ENCODE measurements around the gene HOXB5. TPM values are rescaled to one million over a fixed set of nuclear protein-coding genes. Genes with fewer than 3 reads are reported as not detected.

The HOXB5 gene
- polyA plus RNA-seq, 1 experiment: not detected

DNA sequence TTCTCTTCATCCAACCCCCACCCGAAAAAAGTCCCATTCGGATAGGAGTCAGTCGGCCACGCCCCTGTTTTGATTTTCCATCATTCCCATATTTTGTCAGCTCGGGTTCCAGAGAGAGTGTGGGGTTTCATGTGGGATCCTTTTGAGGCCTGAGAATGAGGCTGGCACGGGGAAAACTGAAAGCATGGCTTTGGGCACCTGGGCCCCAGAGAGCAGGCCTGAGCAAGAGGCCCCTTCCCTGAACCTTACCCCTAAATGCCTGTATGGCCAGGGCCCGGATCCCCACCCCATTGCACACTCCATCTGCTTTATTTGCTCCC lies 10.9 kb downstream of the HOXB5 start:
- ChIA-PET CTCF (interaction anchor here (0.9 to 2.3 kb wide), 5 partner anchors 12 to 275 kb away, joined by 3 to 11 read pairs (median 4); no protein-coding TSS in a partner anchor), POLR2A (no interaction called here)
- DNase-seq (ENCODE audit: low read depth): no peak
- Histone ChIP-seq H3K27me3 (ENCODE audit: control insufficient read depth, insufficient read depth, low read length) (peaks cover 71% of the 10 kb centered on the region), H3K4me3 (ENCODE audit: low read depth, low read length) (no peak overlapping the region), H3K36me3 (ENCODE audit: control insufficient read depth, insufficient read depth, low read length) (no peaks in the 10 kb centered on the region)
- TF ChIP-seq, protein P1, sequence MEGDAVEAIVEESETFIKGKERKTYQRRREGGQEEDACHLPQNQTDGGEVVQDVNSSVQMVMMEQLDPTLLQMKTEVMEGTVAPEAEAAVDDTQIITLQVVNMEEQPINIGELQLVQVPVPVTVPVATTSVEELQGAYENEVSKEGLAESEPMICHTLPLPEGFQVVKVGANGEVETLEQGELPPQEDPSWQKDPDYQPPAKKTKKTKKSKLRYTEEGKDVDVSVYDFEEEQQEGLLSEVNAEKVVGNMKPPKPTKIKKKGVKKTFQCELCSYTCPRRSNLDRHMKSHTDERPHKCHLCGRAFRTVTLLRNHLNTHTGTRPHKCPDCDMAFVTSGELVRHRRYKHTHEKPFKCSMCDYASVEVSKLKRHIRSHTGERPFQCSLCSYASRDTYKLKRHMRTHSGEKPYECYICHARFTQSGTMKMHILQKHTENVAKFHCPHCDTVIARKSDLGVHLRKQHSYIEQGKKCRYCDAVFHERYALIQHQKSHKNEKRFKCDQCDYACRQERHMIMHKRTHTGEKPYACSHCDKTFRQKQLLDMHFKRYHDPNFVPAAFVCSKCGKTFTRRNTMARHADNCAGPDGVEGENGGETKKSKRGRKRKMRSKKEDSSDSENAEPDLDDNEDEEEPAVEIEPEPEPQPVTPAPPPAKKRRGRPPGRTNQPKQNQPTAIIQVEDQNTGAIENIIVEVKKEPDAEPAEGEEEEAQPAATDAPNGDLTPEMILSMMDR (IDR thresholded peaks at IDR 0.05; ENCODE audit: insufficient read depth, low read depth, low read length): no peak

DNA sequence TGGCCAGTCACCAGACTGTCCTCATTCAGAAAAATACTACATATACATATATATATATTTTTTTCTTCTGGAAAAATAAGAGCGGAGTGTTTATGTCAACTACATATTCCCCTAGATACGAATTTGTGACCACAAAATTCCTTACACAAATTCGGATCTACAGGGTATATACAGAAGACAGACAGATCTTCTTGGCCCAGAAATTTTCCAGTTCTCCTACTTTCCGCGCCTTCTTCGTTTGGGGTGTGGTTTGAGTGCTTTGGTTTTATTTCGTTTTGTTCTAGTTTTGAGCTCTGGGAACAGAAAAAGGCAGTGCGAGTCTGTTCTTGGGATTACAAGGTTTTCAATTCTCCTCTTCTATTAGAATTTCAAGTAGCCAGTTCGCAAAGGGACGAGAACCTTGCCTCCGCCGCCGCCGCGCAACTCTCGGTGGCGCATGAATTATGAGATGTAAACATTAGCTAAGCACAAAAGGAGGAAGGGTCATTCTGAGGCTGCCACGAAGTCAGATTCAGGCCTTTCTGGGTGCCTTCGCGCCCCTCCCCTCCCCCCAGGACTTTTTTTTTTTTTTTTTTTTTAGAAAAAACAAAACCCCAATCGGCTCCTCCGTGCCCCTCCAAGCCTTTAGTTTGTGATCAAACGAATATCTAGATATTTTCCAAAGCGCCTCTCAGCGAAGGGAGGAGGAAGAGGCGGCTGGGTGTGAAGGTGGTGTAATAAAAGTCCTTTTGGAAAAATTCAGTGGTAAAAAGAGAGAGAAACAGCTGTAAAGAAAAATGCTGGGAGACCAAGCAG lies 13.6 kb downstream of the HOXB5 start:
- CTCF ChIA-PET: interaction anchor here (0.7 kb wide), 1 partner anchor 244 kb away, joined by 3 read pairs; no protein-coding TSS in a partner anchor
- no peak for DNase-seq (ENCODE audit: low read depth)
- H3K36me3 ChIP-seq (ENCODE audit: control insufficient read depth, insufficient read depth, low read length): no peaks in the 10 kb centered on the region
- peaks cover 70% of the 10 kb centered on the region for H3K27me3 ChIP-seq (ENCODE audit: control insufficient read depth, insufficient read depth, low read length)
- POLR2A ChIA-PET: no interaction called here
- H3K4me3 ChIP-seq (ENCODE audit: low read depth, low read length): no peak overlapping the region
- TF ChIP-seq, protein P1 (IDR thresholded peaks at IDR 0.05; ENCODE audit: insufficient read depth, low read depth, low read length): no peak

DNA sequence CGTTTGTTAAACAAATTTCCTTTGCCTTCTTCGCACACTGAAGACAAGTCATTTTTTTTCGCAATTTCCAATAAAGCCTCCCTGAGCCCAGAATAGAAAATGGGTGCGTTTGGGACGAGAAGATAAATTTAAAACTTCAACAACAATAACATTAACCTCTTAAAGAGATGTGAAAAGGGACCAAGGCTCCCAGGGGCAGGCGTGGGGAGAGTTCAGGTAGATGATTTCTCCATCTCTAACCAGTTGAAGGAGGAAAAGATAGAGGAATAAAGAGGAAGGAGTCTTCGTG lies 14.2 kb downstream of the HOXB5 start:
- Histone ChIP-seq H3K27me3 (ENCODE audit: control insufficient read depth, insufficient read depth, low read length) (peaks cover 73% of the 10 kb centered on the region), H3K4me3 (ENCODE audit: low read depth, low read length) (no peak overlapping the region), H3K36me3 (ENCODE audit: control insufficient read depth, insufficient read depth, low read length) (no peaks in the 10 kb centered on the region)
- POLR2A ChIA-PET: no interaction called here
- TF ChIP-seq, protein P1 (IDR thresholded peaks at IDR 0.05; ENCODE audit: insufficient read depth, low read depth, low read length): no peak
- CTCF ChIA-PET: no interaction called here
- no peak for DNase-seq (ENCODE audit: low read depth)

DNA sequence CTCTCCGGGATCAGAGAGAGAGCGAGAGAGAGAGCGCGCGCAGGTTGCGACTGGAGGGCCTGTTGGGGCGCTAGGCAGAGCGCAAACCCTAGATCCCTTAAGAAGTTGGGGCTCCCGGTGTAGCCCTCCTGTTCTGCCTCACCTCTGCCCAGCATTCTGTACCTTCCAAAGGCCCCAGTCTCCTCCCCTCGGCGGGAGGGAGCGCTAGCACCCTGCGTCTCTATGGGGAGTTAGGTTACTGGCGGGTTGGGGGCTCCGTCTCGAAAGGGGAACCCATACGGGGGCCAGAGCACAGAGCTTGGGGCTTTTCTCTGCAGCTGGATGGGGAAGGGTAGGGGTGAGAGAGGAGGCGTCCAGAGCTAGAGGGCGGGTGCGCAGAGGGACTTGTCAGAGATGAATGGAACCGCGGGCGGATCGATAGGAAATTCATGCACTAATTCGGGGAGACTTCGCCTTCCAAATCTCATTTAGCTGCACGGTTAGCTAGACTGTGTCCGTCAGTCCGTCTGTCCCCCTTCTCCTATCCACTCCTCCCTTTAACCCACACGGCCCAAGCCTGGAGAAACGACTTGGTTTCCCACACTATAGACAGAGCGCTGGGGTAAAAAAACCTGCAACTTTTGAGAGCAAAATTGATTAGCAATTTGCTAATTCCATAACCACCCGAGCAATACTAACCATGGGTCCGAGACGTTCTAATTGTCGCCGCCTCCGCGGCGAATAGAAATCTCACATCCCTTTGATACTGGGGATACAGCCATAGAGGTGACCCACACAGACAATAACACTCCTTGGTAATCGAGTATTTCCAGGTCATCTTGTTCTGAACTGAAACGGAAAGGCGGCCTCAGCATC lies 14.7 kb downstream of the HOXB5 start:
- Histone ChIP-seq H3K27me3 (ENCODE audit: control insufficient read depth, insufficient read depth, low read length) (peaks cover 72% of the 10 kb centered on the region), H3K4me3 (ENCODE audit: low read depth, low read length) (no peak overlapping the region), H3K36me3 (ENCODE audit: control insufficient read depth, insufficient read depth, low read length) (no peaks in the 10 kb centered on the region)
- TF ChIP-seq, protein P1 (IDR thresholded peaks at IDR 0.05; ENCODE audit: insufficient read depth, low read depth, low read length): no peak
- POLR2A ChIA-PET: no interaction called here
- CTCF ChIA-PET: no interaction called here
- DNase-seq (ENCODE audit: low read depth): no peak

DNA sequence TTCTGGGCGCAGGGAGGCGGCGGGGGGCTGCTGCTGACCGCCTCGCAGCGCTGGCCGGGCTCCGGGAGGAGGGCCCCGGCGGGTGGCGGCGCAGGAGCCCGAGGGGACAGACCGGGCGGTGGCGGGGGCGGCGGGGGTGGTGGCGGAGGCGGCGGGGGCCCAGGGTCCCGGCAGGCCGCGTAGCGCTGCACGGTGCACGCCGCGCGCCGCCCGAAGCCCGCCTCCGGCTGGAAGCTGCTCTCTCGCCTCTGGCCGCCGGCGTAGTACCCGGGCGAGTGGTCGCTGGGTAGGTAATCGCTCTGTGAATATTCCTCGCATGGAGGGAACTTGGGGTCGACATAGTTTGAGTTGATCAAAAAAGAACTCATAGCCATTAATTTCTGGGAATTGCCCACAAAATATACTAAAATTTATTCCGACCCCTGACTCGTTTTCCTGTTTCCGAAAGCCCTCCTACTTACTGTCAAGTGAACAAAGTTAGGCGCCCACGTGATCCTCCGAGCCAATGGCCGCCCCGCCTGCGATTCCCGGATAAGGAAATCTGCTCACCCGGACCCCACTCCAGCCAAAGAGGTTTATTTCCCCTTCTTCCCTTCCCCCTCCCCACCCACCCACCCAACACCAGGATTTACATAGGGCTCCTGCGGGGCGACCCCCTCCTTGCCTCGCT lies 15.5 kb downstream of the HOXB5 start, which contains the start of gene HOXB4:
Gene HOXB4, minus strand, starts transcription at position 405 of the 670 bp plus-strand sequence. Its CDS starts 31 bp downstream, at position 374.
- TF ChIP-seq, protein P1 (IDR thresholded peaks at IDR 0.05; ENCODE audit: insufficient read depth, low read depth, low read length): no peak
- Histone ChIP-seq H3K27me3 (ENCODE audit: control insufficient read depth, insufficient read depth, low read length) (peaks cover 73% of the 10 kb centered on the region), H3K36me3 (ENCODE audit: control insufficient read depth, insufficient read depth, low read length) (no peaks in the 10 kb centered on the region), H3K4me3 (ENCODE audit: low read depth, low read length) (no peak within 1 kb of the TSS)
- DNase-seq (ENCODE audit: low read depth): no peak
- POLR2A ChIA-PET: no interaction called here
- CTCF ChIA-PET: no interaction called here
